ENCODE results near the gene LRRC8D. TPM values are rescaled to one million over a fixed set of nuclear protein-coding genes. Genes with fewer than 3 reads are reported as not detected.

The LRRC8D gene
- total and polyA plus RNA-seq, 11 donors: 2.1 to 16.5 (median 8.0) TPM

DNA sequence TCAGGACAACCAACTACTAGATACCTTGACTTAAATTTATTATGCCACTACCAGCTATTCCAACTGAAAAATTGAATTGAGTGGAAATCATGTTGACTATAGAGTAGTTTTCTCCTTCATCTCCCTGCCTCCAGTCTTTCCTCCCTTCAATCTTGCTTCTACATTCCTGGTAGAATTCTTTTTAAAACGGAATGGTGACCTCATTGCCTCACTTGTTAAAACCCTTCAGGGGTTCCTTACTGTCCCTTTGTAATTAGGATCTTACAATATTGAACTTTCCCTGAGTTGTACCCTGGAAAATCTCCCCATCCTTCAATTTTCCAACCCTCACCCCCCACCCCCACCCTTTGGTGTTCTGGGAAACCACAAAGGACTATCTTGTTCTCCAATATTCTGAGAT is 91.2 kb downstream of the LRRC8D start:
- no peaks in the 10 kb centered on the region for H3K9me3 ChIP-seq
- 72 to 89% (median 82%) methylated on average over 1 of the region's 1 CpG for WGBS, 4 donors
- H3K4me3 ChIP-seq: no peak overlapping the region
- no peak overlapping the region for H3K27ac ChIP-seq
- no peak for ATAC-seq
- intact Hi-C loops (cut with DNase I): loop anchor here in 1 of 10 donors (5.0 kb wide), 1 partner anchor 70 kb away; no protein-coding TSS in a partner anchor
- H3K4me1 ChIP-seq: peaks cover 2 to 41% (median 21%) of the 10 kb centered on the region in 12 donors
- no peak for DNase-seq
- H3K27me3 ChIP-seq: no peaks in the 10 kb centered on the region
- no peak for TF ChIP-seq POLR2A (IDR thresholded peaks at IDR 0.05)
- TF ChIP-seq, protein P1, sequence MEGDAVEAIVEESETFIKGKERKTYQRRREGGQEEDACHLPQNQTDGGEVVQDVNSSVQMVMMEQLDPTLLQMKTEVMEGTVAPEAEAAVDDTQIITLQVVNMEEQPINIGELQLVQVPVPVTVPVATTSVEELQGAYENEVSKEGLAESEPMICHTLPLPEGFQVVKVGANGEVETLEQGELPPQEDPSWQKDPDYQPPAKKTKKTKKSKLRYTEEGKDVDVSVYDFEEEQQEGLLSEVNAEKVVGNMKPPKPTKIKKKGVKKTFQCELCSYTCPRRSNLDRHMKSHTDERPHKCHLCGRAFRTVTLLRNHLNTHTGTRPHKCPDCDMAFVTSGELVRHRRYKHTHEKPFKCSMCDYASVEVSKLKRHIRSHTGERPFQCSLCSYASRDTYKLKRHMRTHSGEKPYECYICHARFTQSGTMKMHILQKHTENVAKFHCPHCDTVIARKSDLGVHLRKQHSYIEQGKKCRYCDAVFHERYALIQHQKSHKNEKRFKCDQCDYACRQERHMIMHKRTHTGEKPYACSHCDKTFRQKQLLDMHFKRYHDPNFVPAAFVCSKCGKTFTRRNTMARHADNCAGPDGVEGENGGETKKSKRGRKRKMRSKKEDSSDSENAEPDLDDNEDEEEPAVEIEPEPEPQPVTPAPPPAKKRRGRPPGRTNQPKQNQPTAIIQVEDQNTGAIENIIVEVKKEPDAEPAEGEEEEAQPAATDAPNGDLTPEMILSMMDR (IDR thresholded peaks at IDR 0.05): no peak
- H3K36me3 ChIP-seq: no peaks in the 10 kb centered on the region

DNA sequence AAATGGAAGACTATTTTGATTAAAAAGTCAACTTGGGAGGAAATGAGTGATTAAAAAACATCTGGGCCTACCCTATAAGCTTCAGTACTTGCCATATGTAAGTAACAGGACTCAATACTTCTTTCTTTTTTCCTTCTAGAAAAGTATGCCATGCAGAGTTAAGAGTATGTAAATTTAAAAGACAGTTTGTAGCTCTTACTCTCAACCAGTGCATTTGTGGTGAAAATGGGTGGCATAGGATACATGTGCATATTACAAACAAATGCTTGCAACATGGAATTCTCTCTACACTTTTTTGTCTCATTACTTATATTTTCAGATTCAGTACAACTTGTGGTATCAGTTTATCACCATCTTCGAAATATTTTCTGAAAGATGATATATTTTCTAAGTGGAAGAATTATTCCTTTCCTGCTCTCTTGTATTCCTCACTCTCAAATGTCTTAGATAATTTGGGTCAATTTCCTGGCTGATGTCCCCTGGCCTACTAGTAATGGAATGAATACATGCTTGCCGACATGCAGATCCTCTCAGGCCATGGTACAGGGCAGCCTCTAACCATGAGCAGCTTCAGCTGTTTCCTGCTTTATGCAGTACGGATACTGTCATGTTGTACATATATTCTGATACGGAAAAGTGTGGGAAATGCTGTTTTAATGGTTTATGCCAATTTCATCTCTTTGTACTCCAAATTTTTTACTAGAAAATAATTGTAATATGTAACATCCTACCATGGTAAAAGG is 92.7 kb downstream of the LRRC8D start:
- H3K9me3 ChIP-seq: no peaks in the 10 kb centered on the region
- TF ChIP-seq POLR2A (IDR thresholded peaks at IDR 0.05): no peak
- TF ChIP-seq, protein P1 (IDR thresholded peaks at IDR 0.05): no peak
- ATAC-seq (no peak), DNase-seq (no peak)
- no peaks in the 10 kb centered on the region for H3K27me3 ChIP-seq
- WGBS, 4 donors: 83 to 89% (median 87%) methylated on average over 4 of the region's 4 CpGs
- no peak overlapping the region for H3K4me3 ChIP-seq
- peaks cover 0 to 37% (median 17%) of the 10 kb centered on the region in 12 donors for H3K4me1 ChIP-seq
- no peak overlapping the region for H3K27ac ChIP-seq
- no peaks in the 10 kb centered on the region for H3K36me3 ChIP-seq
- intact Hi-C loops (cut with DNase I): loop anchor here in 1 of 10 donors (5.0 kb wide), 1 partner anchor 71 kb away; no protein-coding TSS in a partner anchor

DNA sequence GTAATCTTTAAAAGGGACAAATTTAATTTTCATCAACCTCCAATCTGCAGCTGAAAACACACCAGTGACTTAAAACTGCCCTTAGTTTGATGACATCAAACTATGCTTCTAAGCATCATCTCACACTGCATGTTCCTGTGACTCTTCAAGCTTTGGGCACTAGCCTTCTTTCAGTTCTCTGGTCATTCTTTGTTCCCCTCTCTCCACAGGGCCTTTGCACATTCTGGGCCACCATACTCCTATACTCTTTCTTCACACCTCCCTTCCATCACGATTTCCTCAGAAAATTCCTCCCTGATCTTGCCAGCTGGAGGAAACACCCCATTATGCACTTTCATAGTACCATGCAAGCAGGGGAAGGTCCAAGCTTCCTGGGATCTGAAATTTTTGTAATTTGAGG is 96.5 kb downstream of the LRRC8D start:
- Histone ChIP-seq H3K4me3 (no peak overlapping the region), H3K27me3 (no peaks in the 10 kb centered on the region), H3K4me1 (peaks cover 0 to 33% (median 7%) of the 10 kb centered on the region in 12 donors), H3K36me3 (no peaks in the 10 kb centered on the region), H3K27ac (no peak overlapping the region), H3K9me3 (no peaks in the 10 kb centered on the region)
- intact Hi-C loops (cut with DNase I): no loop called here
- WGBS, 4 donors: 81 to 88% (median 83%) methylated on average over 1 of the region's 1 CpG
- no peak for DNase-seq
- no peak for ATAC-seq
- no peak for TF ChIP-seq POLR2A (IDR thresholded peaks at IDR 0.05)
- TF ChIP-seq, protein P1 (IDR thresholded peaks at IDR 0.05): no peak

DNA sequence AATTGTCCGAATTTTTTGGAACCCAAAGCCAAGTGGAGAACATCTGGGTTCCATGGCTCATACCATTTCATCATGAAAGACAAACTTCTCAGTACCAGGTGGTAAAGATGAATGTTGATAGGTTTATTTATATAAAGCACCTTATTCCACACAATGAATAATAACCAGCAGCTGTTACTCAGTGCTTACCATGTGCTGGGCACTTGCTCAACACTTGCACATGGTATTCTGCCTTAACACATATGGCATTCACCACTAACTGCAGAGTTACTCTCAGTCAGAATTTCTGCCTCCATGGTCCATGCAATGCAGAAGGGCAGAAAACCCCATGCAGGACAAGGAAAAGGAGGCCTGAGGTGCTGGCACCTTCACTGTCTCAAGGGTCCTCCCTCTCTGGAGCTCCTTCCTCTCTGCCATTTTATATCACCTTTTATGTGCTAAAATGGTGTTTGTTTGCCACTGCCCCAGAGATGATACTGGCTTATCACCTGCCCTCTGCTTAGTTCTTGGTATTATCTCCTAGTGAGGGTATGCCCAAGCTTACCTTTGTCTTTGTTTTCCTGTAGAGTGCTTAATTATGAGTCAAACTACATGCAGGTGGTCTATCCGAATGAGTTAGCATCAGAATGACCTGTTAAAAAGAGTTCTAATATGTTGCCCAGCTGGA is 97.4 kb downstream of the LRRC8D start:
- intact Hi-C loops (cut with DNase I): no loop called here
- WGBS, 4 donors: 92 to 98% (median 95%) methylated on average over 2 of the region's 2 CpGs
- no peak for TF ChIP-seq POLR2A (IDR thresholded peaks at IDR 0.05)
- TF ChIP-seq, protein P1 (IDR thresholded peaks at IDR 0.05): no peak
- no peak overlapping the region for H3K27ac ChIP-seq
- H3K36me3 ChIP-seq: no peaks in the 10 kb centered on the region
- H3K4me3 ChIP-seq: no peak overlapping the region
- H3K9me3 ChIP-seq: peaks cover 0 to 3% (median 0%) of the 10 kb centered on the region in 12 donors
- DNase-seq (no peak), ATAC-seq (peak in 1 of 4 donors; percentile 41)
- H3K4me1 ChIP-seq: peaks cover 0 to 26% (median 4%) of the 10 kb centered on the region in 12 donors
- no peaks in the 10 kb centered on the region for H3K27me3 ChIP-seq

Data from heart left ventricle (tissue), 16 donors.